Spleen (tissue), 7 donors: ENCODE results near the gene CLCNKB.
"Not testable (repeated sequence)": the region's sequence is repeated elsewhere in the genome, so short reads cannot be mapped to it uniquely, and the experiment has no call there.

Experiments
- POLR2A ChIP-seq, 3 donors: fragments of 450-650 bp; IDR thresholded peaks; one replicate each; pipeline ENCODE4 v1.5.1; 2017; ENCODE audit warnings: antibody characterized with exemption in 3 of 3, mild to moderate bottlenecking in 1 of 3
- POLR2AphosphoS5 ChIP-seq, 3 donors: sonication (generic); formaldehyde crosslinking; IDR thresholded peaks; one replicate each; pipeline ENCODE4 v1.5.1; 2017; ENCODE audit warnings: antibody characterized with exemption in 3 of 3
- TF ChIP-seq, protein P1 (sequence below), 11 experiments: fragments of 200-600 bp in 7 of 11; fragments of 450-650 bp in 4 of 11; sonication (generic) in 4 of 11; IDR thresholded peaks in 8 of 11; conservative IDR thresholded peaks in 3 of 11; 1 replicate in 7 of 11; 2 replicates in 4 of 11; pipeline versions ENCODE4 v1.4.0 to v1.8.0; 2016 to 2021; ENCODE audit warnings: antibody characterized with exemption in 11 of 11, inconsistent platforms in 4 of 11, mild to moderate bottlenecking in 1 of 11
- donor health status: DM: no; HTN: no; CAD: no; lungs with moderate emphysema.
- donor health status: DM: no; HTN: no; CAD: no.
- donor health status: DM: no; HTN: no; CAD: no.

DNA sequence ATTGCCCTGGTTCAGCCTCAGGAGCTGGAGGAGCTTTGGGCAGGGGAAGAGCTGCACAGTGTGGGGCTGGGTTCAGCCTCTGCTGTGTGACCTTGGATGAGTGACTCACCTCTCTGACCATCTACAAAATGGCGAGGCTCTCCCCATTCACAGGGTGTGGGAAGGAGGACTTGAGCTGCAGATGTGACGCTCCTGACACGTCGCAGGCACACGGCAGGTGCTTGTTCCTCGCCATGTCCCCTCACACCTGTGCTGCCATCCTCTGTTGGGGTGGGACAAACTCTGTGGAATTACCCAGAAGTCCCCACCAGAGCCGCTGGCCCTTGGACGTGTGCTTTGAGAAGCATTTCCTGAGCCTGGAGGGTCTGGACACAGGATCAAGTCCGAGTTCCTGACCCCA is 22.7 kb upstream of the CLCNKB start:
- not testable (repeated sequence) for TF ChIP-seq POLR2A, POLR2AphosphoS5 (IDR thresholded peaks at IDR 0.05)
- TF ChIP-seq, protein P1, sequence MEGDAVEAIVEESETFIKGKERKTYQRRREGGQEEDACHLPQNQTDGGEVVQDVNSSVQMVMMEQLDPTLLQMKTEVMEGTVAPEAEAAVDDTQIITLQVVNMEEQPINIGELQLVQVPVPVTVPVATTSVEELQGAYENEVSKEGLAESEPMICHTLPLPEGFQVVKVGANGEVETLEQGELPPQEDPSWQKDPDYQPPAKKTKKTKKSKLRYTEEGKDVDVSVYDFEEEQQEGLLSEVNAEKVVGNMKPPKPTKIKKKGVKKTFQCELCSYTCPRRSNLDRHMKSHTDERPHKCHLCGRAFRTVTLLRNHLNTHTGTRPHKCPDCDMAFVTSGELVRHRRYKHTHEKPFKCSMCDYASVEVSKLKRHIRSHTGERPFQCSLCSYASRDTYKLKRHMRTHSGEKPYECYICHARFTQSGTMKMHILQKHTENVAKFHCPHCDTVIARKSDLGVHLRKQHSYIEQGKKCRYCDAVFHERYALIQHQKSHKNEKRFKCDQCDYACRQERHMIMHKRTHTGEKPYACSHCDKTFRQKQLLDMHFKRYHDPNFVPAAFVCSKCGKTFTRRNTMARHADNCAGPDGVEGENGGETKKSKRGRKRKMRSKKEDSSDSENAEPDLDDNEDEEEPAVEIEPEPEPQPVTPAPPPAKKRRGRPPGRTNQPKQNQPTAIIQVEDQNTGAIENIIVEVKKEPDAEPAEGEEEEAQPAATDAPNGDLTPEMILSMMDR (IDR thresholded peaks at IDR 0.05 in 8 of 11, conservative IDR thresholded peaks at IDR 0.05 in 3 of 11) = not testable (repeated sequence)
